ENCODE measurements around the gene SLC35A4.

SLC35A4 gene

GRCh38 chr5:140558542-140558941, 6.1 kb upstream of the SLC35A4 start:
- DNase-seq (ENCODE audit: low read depth), result no peak
- TF ChIP-seq CTCF (conservative IDR thresholded peaks at IDR 0.05; ENCODE audit: low read depth, low read length), result no peak
- H3K4me3 ChIP-seq (ENCODE audit: low read depth, low read length), result no peak overlapping the region

- no peak for DNase-seq (ENCODE audit: low read depth)
These were observed 4.4 kb upstream of the SLC35A4 start for GRCh38 chr5:140560227-140560626.

GRCh38 chr5:140561753-140562523, 2.7 kb upstream of the SLC35A4 start:
- TF ChIP-seq CTCF (conservative IDR thresholded peaks at IDR 0.05; ENCODE audit: low read depth, low read length), result no peak
- no peak overlapping the region for H3K4me3 ChIP-seq (ENCODE audit: low read depth, low read length)
- no peak for DNase-seq (ENCODE audit: low read depth)

More at GRCh38 chr5:140560227-140560626, 4.4 kb upstream of the SLC35A4 start:
- TF ChIP-seq CTCF (conservative IDR thresholded peaks at IDR 0.05; ENCODE audit: low read depth, low read length), result no peak
- no peak overlapping the region for H3K4me3 ChIP-seq (ENCODE audit: low read depth, low read length)

- no peak for DNase-seq (ENCODE audit: low read depth)
- no peak for TF ChIP-seq CTCF (conservative IDR thresholded peaks at IDR 0.05; ENCODE audit: low read depth, low read length)
- peak overlapping the region; percentile 76 for H3K4me3 ChIP-seq (ENCODE audit: low read depth, low read length)
These were observed 1.0 kb upstream of the SLC35A4 start for GRCh38 chr5:140563596-140563995.

- peak overlapping the region; percentile 76 for H3K4me3 ChIP-seq (ENCODE audit: low read depth, low read length)
- peak; percentile 29 for DNase-seq (ENCODE audit: low read depth)
- no peak for TF ChIP-seq CTCF (conservative IDR thresholded peaks at IDR 0.05; ENCODE audit: low read depth, low read length)
These were observed 574 bp downstream of the SLC35A4 start for GRCh38 chr5:140565024-140565779.

- no peak for DNase-seq (ENCODE audit: low read depth)
These were observed 1.1 kb downstream of the SLC35A4 start for GRCh38 chr5:140565780-140566095.

More at GRCh38 chr5:140565780-140566095, 1.1 kb downstream of the SLC35A4 start:
- TF ChIP-seq CTCF (conservative IDR thresholded peaks at IDR 0.05; ENCODE audit: low read depth, low read length), result no peak
- peak overlapping the region; percentile 76 for H3K4me3 ChIP-seq (ENCODE audit: low read depth, low read length)
